ENCODE measurements around the gene KCNA5. TPM values are rescaled to one million over a fixed set of nuclear protein-coding genes. Genes with fewer than 3 reads are reported as not detected.

Gene KCNA5
- total and polyA plus RNA-seq, 10 donors: 0.23 to 1.1 (median 0.58) TPM

- no peak for DNase-seq
- TF ChIP-seq, protein P1, sequence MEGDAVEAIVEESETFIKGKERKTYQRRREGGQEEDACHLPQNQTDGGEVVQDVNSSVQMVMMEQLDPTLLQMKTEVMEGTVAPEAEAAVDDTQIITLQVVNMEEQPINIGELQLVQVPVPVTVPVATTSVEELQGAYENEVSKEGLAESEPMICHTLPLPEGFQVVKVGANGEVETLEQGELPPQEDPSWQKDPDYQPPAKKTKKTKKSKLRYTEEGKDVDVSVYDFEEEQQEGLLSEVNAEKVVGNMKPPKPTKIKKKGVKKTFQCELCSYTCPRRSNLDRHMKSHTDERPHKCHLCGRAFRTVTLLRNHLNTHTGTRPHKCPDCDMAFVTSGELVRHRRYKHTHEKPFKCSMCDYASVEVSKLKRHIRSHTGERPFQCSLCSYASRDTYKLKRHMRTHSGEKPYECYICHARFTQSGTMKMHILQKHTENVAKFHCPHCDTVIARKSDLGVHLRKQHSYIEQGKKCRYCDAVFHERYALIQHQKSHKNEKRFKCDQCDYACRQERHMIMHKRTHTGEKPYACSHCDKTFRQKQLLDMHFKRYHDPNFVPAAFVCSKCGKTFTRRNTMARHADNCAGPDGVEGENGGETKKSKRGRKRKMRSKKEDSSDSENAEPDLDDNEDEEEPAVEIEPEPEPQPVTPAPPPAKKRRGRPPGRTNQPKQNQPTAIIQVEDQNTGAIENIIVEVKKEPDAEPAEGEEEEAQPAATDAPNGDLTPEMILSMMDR (IDR thresholded peaks at IDR 0.05 in 8 of 11, conservative IDR thresholded peaks at IDR 0.05 in 3 of 11): no peak
- TF ChIP-seq POLR2AphosphoS5 (IDR thresholded peaks at IDR 0.05): no peak
- no peak for TF ChIP-seq POLR2A (IDR thresholded peaks at IDR 0.05)
- intact Hi-C loops (cut with DNase I; ENCODE audit: low total_unique reads): no loop called here
- 84 to 94% (median 86%) methylated on average over 6 of the region's 6 CpGs for WGBS, 5 donors
- Histone ChIP-seq H3K4me1 (no peaks in the 10 kb centered on the region), H3K27me3 (replicated peaks in 1 of 7) (no peaks in the 10 kb centered on the region), H3K4me3 (no peak overlapping the region), H3K27ac (no peak overlapping the region), H3K36me3 (no peaks in the 10 kb centered on the region), H3K9me3 (no peaks in the 10 kb centered on the region)
Observed at GRCh38 chr12:5010151-5010550, 33.5 kb upstream of the KCNA5 start.

GRCh38 chr12:5012337-5012736 is 31.3 kb upstream of the KCNA5 start:
- intact Hi-C loops (cut with DNase I; ENCODE audit: low total_unique reads): no loop called here

GRCh38 chr12:5013266-5013730 is 30.4 kb upstream of the KCNA5 start:
- H3K27ac ChIP-seq: no peak overlapping the region
- no peak for TF ChIP-seq POLR2A (IDR thresholded peaks at IDR 0.05)
- TF ChIP-seq, protein P1 (IDR thresholded peaks at IDR 0.05 in 8 of 11, conservative IDR thresholded peaks at IDR 0.05 in 3 of 11): no peak
- TF ChIP-seq POLR2AphosphoS5 (IDR thresholded peaks at IDR 0.05): no peak
- H3K9me3 ChIP-seq: no peaks in the 10 kb centered on the region
- no peak overlapping the region for H3K4me3 ChIP-seq
- DNase-seq: no peak
- H3K36me3 ChIP-seq: no peaks in the 10 kb centered on the region
- intact Hi-C loops (cut with DNase I; ENCODE audit: low total_unique reads): no loop called here
- 45 to 69% (median 57%) methylated on average over 5 of the region's 5 CpGs for WGBS, 5 donors
- no peaks in the 10 kb centered on the region for H3K4me1 ChIP-seq
- H3K27me3 ChIP-seq (replicated peaks in 1 of 7): no peaks in the 10 kb centered on the region

More at GRCh38 chr12:5012337-5012736, 31.3 kb upstream of the KCNA5 start:
- no peaks in the 10 kb centered on the region for H3K27me3 ChIP-seq (replicated peaks in 1 of 7)
- H3K36me3 ChIP-seq: no peaks in the 10 kb centered on the region
- no peak overlapping the region for H3K27ac ChIP-seq
- no peak for DNase-seq
- H3K4me1 ChIP-seq: no peaks in the 10 kb centered on the region
- no peaks in the 10 kb centered on the region for H3K9me3 ChIP-seq
- TF ChIP-seq POLR2AphosphoS5 (IDR thresholded peaks at IDR 0.05) (no peak), POLR2A (IDR thresholded peaks at IDR 0.05) (no peak)
- TF ChIP-seq, protein P1 (IDR thresholded peaks at IDR 0.05 in 8 of 11, conservative IDR thresholded peaks at IDR 0.05 in 3 of 11): no peak
- 83 to 94% (median 89%) methylated on average over 6 of the region's 6 CpGs for WGBS, 5 donors
- no peak overlapping the region for H3K4me3 ChIP-seq

DNA sequence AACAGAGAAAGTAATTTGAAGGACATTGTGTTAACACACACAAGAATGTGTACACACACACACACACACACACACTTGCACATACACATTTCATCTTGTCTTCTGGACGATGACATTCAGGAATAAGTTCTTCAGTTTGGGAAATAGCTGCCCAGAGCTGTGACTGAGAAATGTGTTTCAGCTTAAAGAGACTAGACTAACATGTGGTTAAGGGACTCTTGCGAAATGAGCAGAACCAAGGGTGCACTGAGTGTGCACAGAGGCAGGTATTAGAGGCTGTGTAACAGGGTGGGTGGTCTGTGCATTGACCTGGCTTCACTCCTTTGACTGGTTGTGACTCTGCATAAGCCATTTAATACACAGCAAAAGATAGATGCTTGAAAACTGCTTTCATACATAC is 29.4 kb upstream of the KCNA5 start:
- Histone ChIP-seq H3K9me3 (no peaks in the 10 kb centered on the region), H3K27ac (no peak overlapping the region), H3K27me3 (replicated peaks in 1 of 7) (no peaks in the 10 kb centered on the region), H3K36me3 (no peaks in the 10 kb centered on the region), H3K4me1 (no peaks in the 10 kb centered on the region), H3K4me3 (no peak overlapping the region)
- intact Hi-C loops (cut with DNase I; ENCODE audit: low total_unique reads): no loop called here
- TF ChIP-seq, protein P1 (IDR thresholded peaks at IDR 0.05 in 8 of 11, conservative IDR thresholded peaks at IDR 0.05 in 3 of 11): no peak
- TF ChIP-seq POLR2A (IDR thresholded peaks at IDR 0.05) (no peak), POLR2AphosphoS5 (IDR thresholded peaks at IDR 0.05) (no peak)
- 49 to 85% (median 59%) methylated on average over 2 of the region's 2 CpGs for WGBS, 5 donors
- no peak for DNase-seq

Measured in spleen (tissue), 11 donors.